A673 (cell line): ENCODE results near the gene CTSS. TPM values are rescaled to one million over a fixed set of nuclear protein-coding genes. Genes with fewer than 3 reads are reported as not detected.

Experiments used
- BruUV-seq: library from RNA; stranded (reverse); fragments of 400-500 nt; replicated peaks from 2 replicates; lab custom pipeline; 2021; lab: Mats Ljungman, UMichigan
- CTCF ChIA-PET: fragments of 300-600 bp; sonication (Branson Sonifier 250); formaldehyde crosslinking; loops from one replicate; lab custom pipeline; 2022; ENCODE audit warnings: antibody characterized with exemption; lab: Charles Lee
- POLR2A ChIA-PET: fragments of 300-600 bp; sonication (Branson Sonifier 250); formaldehyde crosslinking; loops from one replicate; lab custom pipeline; 2022; ENCODE audit warnings: antibody characterized with exemption; ENCODE audit not compliant: low non-redundant PET; lab: Charles Lee
- DNase-seq: peaks from one replicate; pipeline ENCODE4 v3.0.0-alpha.2; 2015; ENCODE audit warnings: low spot score
- H3K27ac ChIP-seq: fragments of 200-600 bp; sonication (generic); 2 replicates; pipeline ENCODE4 v1.5.1; 2016; ENCODE audit warnings: mixed run types, low read depth, mild to moderate bottlenecking, mixed read lengths, antibody characterized with exemption, low read length; ENCODE audit not compliant: poor library complexity, severe bottlenecking
- H3K27me3 ChIP-seq: fragments of 200-600 bp; sonication (generic); replicated peaks from 2 replicates; pipeline ENCODE4 v1.6.1; 2017; ENCODE audit warnings: mixed run types, low read depth, mild to moderate bottlenecking, mixed read lengths, antibody characterized with exemption, low read length; ENCODE audit not compliant: insufficient read depth, poor library complexity
- H3K36me3 ChIP-seq: fragments of 200-600 bp; sonication (generic); 2 replicates; pipeline ENCODE4 v1.6.1; 2016; ENCODE audit warnings: mixed run types, mild to moderate bottlenecking, mixed read lengths, antibody characterized with exemption, low read length; ENCODE audit not compliant: insufficient read depth, poor library complexity, severe bottlenecking
- H3K4me1 ChIP-seq: fragments of 200-600 bp; sonication (generic); 2 replicates; pipeline ENCODE4 v1.6.1; 2017; ENCODE audit warnings: mixed run types, mild to moderate bottlenecking, mixed read lengths, antibody characterized with exemption, low read length; ENCODE audit not compliant: insufficient read depth, poor library complexity, severe bottlenecking
- H3K4me3 ChIP-seq: fragments of 200-600 bp; sonication (generic); 2 replicates; pipeline ENCODE4 v1.5.1; 2016; ENCODE audit warnings: low read depth, mixed run types, mild to moderate bottlenecking, mixed read lengths, low read length; ENCODE audit not compliant: poor library complexity, severe bottlenecking
- H3K9me3 ChIP-seq: fragments of 200-600 bp; sonication (generic); 2 replicates; pipeline ENCODE4 v1.6.1; 2016; ENCODE audit warnings: mixed run types, low read depth, mild to moderate bottlenecking, mixed read lengths, antibody characterized with exemption, low read length; ENCODE audit not compliant: poor library complexity, severe bottlenecking
- EZH2 ChIP-seq: fragments of 200-600 bp; sonication (generic); IDR thresholded peaks from 2 replicates; pipeline ENCODE4 v1.6.1; 2017; ENCODE audit warnings: borderline replicate concordance, low read depth, mild to moderate bottlenecking, mixed read lengths, antibody characterized with exemption, low read length; ENCODE audit not compliant: poor library complexity, severe bottlenecking
- intact Hi-C: fragments of 100-400 bp; cut with micrococcal nuclease; formaldehyde crosslinking; loops from one replicate; pipeline ENCODE4 v1.10.0; 2022; ENCODE audit not compliant: unreplicated experiment
- total RNA-seq: library from RNA; stranded (reverse); gene quantifications from 2 replicates; pipeline ENCODE4 v1.2.3, GENCODE V29; 2021
- TF ChIP-seq, protein P1 (sequence below): fragments of 300-800, 200-600 bp; sonication (generic); conservative IDR thresholded peaks from 2 replicates; pipeline ENCODE4 v1.5.1; 2017; ENCODE audit warnings: low read depth, mild to moderate bottlenecking, antibody characterized with exemption, low read length, moderate library complexity, mixed read lengths

The CTSS gene
- total RNA-seq, 1 experiment from 2014 or later = 3.5 TPM

- DNase-seq = no peak
- Histone ChIP-seq H3K27ac (no peak overlapping the region), H3K36me3 (no peaks in the 10 kb centered on the region), H3K27me3 (peaks cover 3% of the 10 kb centered on the region), H3K4me3 (no peak overlapping the region), H3K4me1 (no peaks in the 10 kb centered on the region), H3K9me3 (no peaks in the 10 kb centered on the region)
- CTCF ChIA-PET = no interaction called here
- no TSS peak for BruUV-seq
- POLR2A ChIA-PET = no interaction called here
- intact Hi-C loops = no loop called here
- TF ChIP-seq, protein P1, sequence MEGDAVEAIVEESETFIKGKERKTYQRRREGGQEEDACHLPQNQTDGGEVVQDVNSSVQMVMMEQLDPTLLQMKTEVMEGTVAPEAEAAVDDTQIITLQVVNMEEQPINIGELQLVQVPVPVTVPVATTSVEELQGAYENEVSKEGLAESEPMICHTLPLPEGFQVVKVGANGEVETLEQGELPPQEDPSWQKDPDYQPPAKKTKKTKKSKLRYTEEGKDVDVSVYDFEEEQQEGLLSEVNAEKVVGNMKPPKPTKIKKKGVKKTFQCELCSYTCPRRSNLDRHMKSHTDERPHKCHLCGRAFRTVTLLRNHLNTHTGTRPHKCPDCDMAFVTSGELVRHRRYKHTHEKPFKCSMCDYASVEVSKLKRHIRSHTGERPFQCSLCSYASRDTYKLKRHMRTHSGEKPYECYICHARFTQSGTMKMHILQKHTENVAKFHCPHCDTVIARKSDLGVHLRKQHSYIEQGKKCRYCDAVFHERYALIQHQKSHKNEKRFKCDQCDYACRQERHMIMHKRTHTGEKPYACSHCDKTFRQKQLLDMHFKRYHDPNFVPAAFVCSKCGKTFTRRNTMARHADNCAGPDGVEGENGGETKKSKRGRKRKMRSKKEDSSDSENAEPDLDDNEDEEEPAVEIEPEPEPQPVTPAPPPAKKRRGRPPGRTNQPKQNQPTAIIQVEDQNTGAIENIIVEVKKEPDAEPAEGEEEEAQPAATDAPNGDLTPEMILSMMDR = no peak
- no peak for TF ChIP-seq EZH2
These were observed 62.2 kb downstream of the CTSS start for GRCh38 chr1:150703427-150703826.

DNA sequence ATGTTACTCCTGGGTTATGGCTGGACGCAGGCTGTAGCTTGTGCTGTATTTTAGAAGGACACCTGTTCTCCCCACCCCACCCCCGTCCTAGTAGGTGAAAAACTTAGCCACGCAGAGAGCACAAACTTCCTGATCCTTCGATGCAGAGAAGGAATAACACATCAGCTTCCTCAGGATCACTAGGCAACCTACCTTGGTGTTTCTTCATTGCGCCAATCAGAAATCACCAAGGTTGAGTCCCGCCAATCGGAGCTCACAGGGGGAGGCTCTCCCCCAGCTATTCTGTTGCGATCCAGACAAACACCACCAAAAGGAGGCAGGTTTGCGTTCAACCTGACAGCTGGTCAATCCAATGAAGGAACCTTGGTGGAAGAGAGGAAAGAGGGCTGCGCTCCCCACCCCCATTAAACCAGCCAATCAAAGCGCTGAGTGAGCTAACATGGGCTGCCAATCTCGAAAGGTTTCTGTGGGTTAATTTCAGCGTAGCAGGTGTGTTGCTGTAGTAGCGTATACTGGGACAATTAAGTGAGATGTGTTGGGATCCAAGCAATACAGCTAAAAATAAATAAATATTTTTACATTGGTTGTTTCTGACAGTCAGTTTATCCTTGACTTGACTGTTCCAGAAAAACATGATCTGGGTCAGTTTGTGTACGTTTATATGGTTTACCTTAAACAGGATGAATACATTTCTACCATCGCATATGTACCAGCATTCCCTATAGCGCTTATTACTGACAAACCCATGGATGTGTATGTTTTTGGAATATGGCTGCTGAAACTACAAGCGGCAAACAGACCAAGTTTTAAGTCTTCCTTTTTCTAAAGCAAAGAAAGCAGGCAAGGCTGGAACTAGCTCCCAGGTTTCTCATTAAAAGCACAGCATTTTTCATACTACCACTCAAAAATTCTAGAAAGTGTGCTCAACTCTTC is 68.3 kb downstream of the CTSS start, which contains the start of gene GOLPH3L:
Gene GOLPH3L (minus strand): TSS at position 160 of the 933 bp plus-strand sequence. CDS start 2,316 bp downstream, outside the sequence.
- H3K9me3 ChIP-seq = no peaks in the 10 kb centered on the region
- H3K4me1 ChIP-seq = peaks cover 12% of the 10 kb centered on the region
- H3K27me3 ChIP-seq = no peaks in the 10 kb centered on the region
- H3K27ac ChIP-seq = no peak within 1 kb of the TSS
- ChIA-PET POLR2A (no interaction called here), CTCF (no interaction called here)
- no TSS peak for BruUV-seq
- intact Hi-C loops = loop anchor here (2.0 kb wide), 1 partner anchor 68 kb away; the partner anchor contains the start of gene ENSA
- peak within 1 kb of the TSS; percentile 67 for H3K4me3 ChIP-seq
- TF ChIP-seq, protein P1 = no peak
- TF ChIP-seq EZH2 = no peak
- peak; percentile 99 for DNase-seq
- peaks cover 19% of the 10 kb centered on the region for H3K36me3 ChIP-seq

GRCh38 chr1:150696590-150696989 is 69.0 kb downstream of the CTSS start:
- CTCF ChIA-PET = no interaction called here
- peak; percentile 22 for DNase-seq
- Histone ChIP-seq H3K36me3 (peaks cover 26% of the 10 kb centered on the region), H3K27ac (no peak overlapping the region), H3K4me1 (peaks cover 12% of the 10 kb centered on the region), H3K27me3 (no peaks in the 10 kb centered on the region), H3K9me3 (no peaks in the 10 kb centered on the region), H3K4me3 (peak overlapping the region; percentile 67)
- BruUV-seq = no TSS peak
- TF ChIP-seq, protein P1 = no peak
- no peak for TF ChIP-seq EZH2
- POLR2A ChIA-PET = interaction anchor here (0.8 kb wide), 1 partner anchor 45 kb away, joined by 3 read pairs; no protein-coding TSS in a partner anchor
- intact Hi-C loops = loop anchor here (2.0 kb wide), 1 partner anchor 68 kb away; the partner anchor contains the start of gene ENSA
